ENCODE data around the gene PALLD. TPM values are rescaled to one million over a fixed set of nuclear protein-coding genes. Genes with fewer than 3 reads are reported as not detected.

PALLD gene
- polyA plus RNA-seq, 3 donors, result 6.1 to 11.8 (median 9.9) TPM

DNA sequence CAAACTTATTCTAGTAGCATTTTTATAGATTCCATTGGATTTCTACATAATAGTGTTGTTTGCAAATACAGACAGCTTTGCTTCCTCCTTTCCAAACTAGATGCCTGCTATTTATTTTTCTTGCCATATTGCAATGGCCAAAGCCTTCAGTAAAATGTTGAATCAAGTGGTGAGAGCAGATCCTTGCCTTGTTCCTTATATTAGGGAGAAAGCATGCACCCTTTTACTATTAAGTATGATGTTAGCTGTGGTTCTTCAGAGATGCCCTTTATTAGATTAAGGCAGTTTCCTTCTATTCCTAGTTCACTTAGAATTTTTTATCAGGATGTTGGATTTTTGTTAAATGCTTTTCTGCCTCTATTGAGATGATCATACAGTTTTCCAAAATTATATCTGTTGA lies 279.5 kb downstream of the PALLD start:
- Mint-ChIP-seq H3K9me3 (peaks cover 5 to 19% (median 18%) of the 10 kb centered on the region in 7 donors), H3K27me3 (ENCODE audit: low read depth in 3 of 3) (peaks cover 0 to 4% (median 1%) of the 10 kb centered on the region in 3 donors), H3K4me3 (no peak overlapping the region), H3K27ac (no peak overlapping the region), H3K36me3 (no peaks in the 10 kb centered on the region), H3K4me1 (peaks cover 3% of the 10 kb centered on the region)
- H3K4me2 ChIP-seq (replicated peaks; ENCODE audit: extremely low read depth, low read length, poor library complexity, severe bottlenecking), result no peak overlapping the region
- H2AFZ ChIP-seq (ENCODE audit: insufficient read depth, low read depth, low read length, poor library complexity, severe bottlenecking), result no peak overlapping the region
- peaks cover 0 to 16% of the 10 kb centered on the region in 2 donors for H3K9me3 ChIP-seq (replicated peaks in 1 of 2; ENCODE audit: control insufficient read depth in 1 of 2, insufficient read depth in 1 of 2, low read length in 2 of 2)
- H3K36me3 ChIP-seq (replicated peaks in 1 of 2; ENCODE audit: control insufficient read depth in 1 of 2, insufficient read depth in 2 of 2, low read length in 2 of 2), result no peaks in the 10 kb centered on the region
- no peaks in the 10 kb centered on the region for H4K20me1 ChIP-seq (ENCODE audit: insufficient read depth, low read length)
- H3K27ac ChIP-seq (ENCODE audit: low read depth in 1 of 2, low read length in 2 of 2), result no peak overlapping the region
- no peaks in the 10 kb centered on the region for H3K79me2 ChIP-seq (ENCODE audit: insufficient read depth, low read length)
- H3K27me3 ChIP-seq (ENCODE audit: control insufficient read depth in 2 of 2, insufficient read depth in 2 of 2, low read length in 2 of 2), result no peaks in the 10 kb centered on the region
- no peaks in the 10 kb centered on the region for H3K4me1 ChIP-seq (ENCODE audit: control insufficient read depth in 1 of 2, insufficient read depth in 2 of 2, low read length in 2 of 2)
- H3K9ac ChIP-seq (ENCODE audit: insufficient read depth, low read length, poor library complexity, severe bottlenecking), result no peak overlapping the region
- intact Hi-C loops (cut with micrococcal nuclease), result no loop called here
- no peak for DNase-seq
- TF ChIP-seq, protein P1, sequence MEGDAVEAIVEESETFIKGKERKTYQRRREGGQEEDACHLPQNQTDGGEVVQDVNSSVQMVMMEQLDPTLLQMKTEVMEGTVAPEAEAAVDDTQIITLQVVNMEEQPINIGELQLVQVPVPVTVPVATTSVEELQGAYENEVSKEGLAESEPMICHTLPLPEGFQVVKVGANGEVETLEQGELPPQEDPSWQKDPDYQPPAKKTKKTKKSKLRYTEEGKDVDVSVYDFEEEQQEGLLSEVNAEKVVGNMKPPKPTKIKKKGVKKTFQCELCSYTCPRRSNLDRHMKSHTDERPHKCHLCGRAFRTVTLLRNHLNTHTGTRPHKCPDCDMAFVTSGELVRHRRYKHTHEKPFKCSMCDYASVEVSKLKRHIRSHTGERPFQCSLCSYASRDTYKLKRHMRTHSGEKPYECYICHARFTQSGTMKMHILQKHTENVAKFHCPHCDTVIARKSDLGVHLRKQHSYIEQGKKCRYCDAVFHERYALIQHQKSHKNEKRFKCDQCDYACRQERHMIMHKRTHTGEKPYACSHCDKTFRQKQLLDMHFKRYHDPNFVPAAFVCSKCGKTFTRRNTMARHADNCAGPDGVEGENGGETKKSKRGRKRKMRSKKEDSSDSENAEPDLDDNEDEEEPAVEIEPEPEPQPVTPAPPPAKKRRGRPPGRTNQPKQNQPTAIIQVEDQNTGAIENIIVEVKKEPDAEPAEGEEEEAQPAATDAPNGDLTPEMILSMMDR (IDR thresholded peaks at IDR 0.05), result no peak
- no peak overlapping the region for H3K4me3 ChIP-seq (replicated peaks in 1 of 3; ENCODE audit: low read depth in 2 of 3, low read length in 3 of 3)

DNA sequence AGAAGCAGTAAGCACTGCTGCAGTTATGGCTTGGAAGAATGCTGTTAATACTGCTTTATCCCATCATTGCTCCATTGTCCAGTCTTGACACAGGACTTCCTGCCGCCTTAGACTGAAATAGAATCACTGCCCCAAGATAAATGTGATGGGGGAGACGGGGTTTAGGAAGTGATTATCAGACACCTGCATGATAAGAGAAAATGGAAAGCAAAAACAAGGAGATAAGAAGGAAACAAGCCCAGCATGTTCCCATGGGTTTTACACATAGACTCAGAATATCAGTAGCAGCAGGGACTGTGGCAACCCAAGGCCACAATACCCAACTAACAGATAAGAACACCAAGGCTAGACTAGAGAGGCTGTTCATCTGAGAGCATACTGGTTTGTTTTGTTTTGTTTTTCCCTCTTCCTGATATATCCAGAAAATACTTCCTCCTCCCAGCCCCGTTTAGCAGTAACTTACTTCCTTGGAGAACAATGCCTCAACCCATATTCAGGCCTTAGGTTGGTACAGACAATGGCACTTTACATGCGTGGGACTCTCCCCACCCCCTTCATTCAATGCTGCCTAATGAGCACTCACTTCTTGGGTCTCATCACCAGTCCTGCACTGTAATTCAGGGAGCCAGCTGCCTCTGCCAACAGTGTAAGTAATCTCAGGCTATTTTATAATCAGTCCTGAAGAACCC lies 280.6 kb downstream of the PALLD start:
- Histone ChIP-seq H3K27ac (ENCODE audit: low read depth in 1 of 2, low read length in 2 of 2) (no peak overlapping the region), H3K4me2 (replicated peaks; ENCODE audit: extremely low read depth, low read length, poor library complexity, severe bottlenecking) (no peak overlapping the region), H4K20me1 (ENCODE audit: insufficient read depth, low read length) (no peaks in the 10 kb centered on the region), H3K79me2 (ENCODE audit: insufficient read depth, low read length) (no peaks in the 10 kb centered on the region), H3K36me3 (replicated peaks in 1 of 2; ENCODE audit: control insufficient read depth in 1 of 2, insufficient read depth in 2 of 2, low read length in 2 of 2) (no peaks in the 10 kb centered on the region), H3K9ac (ENCODE audit: insufficient read depth, low read length, poor library complexity, severe bottlenecking) (no peak overlapping the region), H3K9me3 (replicated peaks in 1 of 2; ENCODE audit: control insufficient read depth in 1 of 2, insufficient read depth in 1 of 2, low read length in 2 of 2) (peaks cover 0 to 16% of the 10 kb centered on the region in 2 donors), H2AFZ (ENCODE audit: insufficient read depth, low read depth, low read length, poor library complexity, severe bottlenecking) (no peak overlapping the region), H3K27me3 (ENCODE audit: control insufficient read depth in 2 of 2, insufficient read depth in 2 of 2, low read length in 2 of 2) (no peaks in the 10 kb centered on the region), H3K4me1 (ENCODE audit: control insufficient read depth in 1 of 2, insufficient read depth in 2 of 2, low read length in 2 of 2) (no peaks in the 10 kb centered on the region), H3K4me3 (replicated peaks in 1 of 3; ENCODE audit: low read depth in 2 of 3, low read length in 3 of 3) (no peak overlapping the region)
- H3K4me1 Mint-ChIP-seq, result peaks cover 3% of the 10 kb centered on the region
- WGBS (ENCODE audit: insufficient coverage), result 44% methylated on average over 2 of the region's 4 CpGs
- TF ChIP-seq, protein P1 (IDR thresholded peaks at IDR 0.05), result no peak
- intact Hi-C loops (cut with micrococcal nuclease), result no loop called here
- H3K36me3 Mint-ChIP-seq, result no peaks in the 10 kb centered on the region
- peak overlapping the region in 1 of 7 donors; percentile 54 for H3K27ac Mint-ChIP-seq
- H3K9me3 Mint-ChIP-seq, result peaks cover 5 to 19% (median 18%) of the 10 kb centered on the region in 7 donors
- no peak overlapping the region for H3K4me3 Mint-ChIP-seq
- DNase-seq, result no peak
- H3K27me3 Mint-ChIP-seq (ENCODE audit: low read depth in 3 of 3), result peaks cover 0 to 4% (median 1%) of the 10 kb centered on the region in 3 donors

Data from CD14-positive monocyte (primary cell).